Measurements from ENCODE around the gene LEP.
"Not testable (repeated sequence)": the region's sequence is repeated elsewhere in the genome, so short reads cannot be mapped to it uniquely, and the experiment has no call there.

The LEP gene

DNA sequence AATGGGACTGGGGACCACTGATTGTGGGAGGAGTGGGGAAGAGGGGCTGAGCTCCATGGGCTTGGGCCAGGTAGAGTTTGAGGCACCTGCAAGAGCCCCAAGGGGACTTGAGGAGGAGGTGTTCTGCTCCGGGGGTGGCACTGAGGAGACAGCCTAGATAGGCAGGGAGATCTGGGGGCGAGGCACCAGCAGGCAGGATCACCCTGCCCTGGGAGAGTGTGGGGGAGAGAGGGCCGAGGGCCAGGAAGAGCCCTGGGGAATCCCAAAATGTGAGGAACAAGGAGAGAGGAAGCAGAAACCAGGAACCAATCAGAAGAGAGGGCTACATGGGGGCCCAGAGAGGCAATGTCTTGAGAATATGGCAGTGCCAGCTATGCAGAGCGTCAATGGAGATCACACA is 34.6 kb downstream of the LEP start:
- no peak for DNase-seq

DNA sequence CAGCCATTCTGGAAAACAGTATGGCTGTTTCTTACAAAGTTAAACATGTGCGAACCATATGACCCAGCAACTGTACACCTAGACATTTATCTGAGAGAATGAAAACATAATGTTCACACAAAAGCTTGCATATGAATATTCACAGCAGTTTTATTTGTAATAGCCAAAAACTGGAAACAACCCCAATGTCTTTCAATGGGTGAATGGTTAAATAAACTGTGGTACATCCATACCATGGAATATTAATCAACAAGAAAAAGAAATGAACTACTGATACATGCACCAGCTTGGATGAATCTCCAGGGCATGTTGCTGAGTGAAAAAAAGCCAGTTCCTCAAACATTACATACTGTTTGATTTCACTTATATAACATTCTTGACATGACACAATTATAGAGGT is 37.3 kb downstream of the LEP start:
- DNase-seq, result no peak

GRCh38 chr7:128279124-128279713 is 38.1 kb downstream of the LEP start:
- DNase-seq, result no peak

- not testable (repeated sequence) for DNase-seq
These were observed 39.4 kb downstream of the LEP start for GRCh38 chr7:128280451-128280850.

- DNase-seq, result no peak
These were observed 40.7 kb downstream of the LEP start for GRCh38 chr7:128281605-128282380.

GRCh38 chr7:128284102-128284501 is 43.0 kb downstream of the LEP start:
- no peak for DNase-seq

- no peak for DNase-seq
These were observed 46.5 kb downstream of the LEP start for GRCh38 chr7:128287556-128287955.

- DNase-seq, result not testable (repeated sequence)
These were observed 56.9 kb downstream of the LEP start for GRCh38 chr7:128298004-128298403.

DNA sequence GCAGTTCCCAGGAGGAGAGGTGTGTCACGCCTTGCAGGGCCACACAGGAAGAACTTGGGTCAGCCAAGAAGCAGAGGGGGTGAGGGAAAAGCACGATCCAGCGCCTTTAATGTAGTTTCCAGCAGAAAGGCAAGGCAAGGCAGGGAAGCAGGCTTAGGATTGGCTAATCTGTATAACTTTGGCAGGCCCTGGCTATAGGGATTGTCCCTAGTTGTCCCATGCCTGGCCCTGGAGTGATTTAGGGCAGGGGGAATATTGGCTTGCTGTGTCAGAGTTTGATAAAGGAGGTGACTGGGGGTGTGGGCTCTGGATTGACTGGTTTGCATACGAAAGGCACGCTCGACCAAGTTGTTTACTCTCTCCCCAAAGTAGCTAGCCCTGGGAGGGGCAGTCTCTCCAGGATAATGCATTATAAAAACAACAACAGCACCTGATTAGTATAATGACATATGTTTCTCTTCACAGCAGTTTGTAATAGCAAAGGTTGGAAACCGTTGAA is 58.1 kb downstream of the LEP start:
- DNase-seq, result no peak

DNA sequence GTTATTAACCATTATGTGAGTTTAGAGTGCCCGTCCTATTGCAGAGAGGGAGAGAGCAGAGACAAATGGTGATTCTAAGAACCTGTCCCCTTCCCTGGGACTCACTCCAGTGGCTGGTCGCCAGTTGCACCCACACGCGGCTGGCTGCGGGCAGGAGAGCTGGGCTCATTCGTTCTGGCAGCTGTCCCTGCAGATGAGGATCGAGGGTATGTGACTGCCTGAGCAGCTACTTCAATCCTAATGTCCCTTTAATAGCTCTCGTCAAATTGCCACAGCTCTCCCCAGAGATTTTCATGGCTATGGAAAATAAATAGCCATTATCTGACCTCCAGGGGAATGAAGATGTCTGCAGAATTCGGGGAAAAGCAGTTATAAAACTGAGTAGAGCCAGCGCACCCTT is 61.1 kb downstream of the LEP start:
- DNase-seq, result no peak

DNA sequence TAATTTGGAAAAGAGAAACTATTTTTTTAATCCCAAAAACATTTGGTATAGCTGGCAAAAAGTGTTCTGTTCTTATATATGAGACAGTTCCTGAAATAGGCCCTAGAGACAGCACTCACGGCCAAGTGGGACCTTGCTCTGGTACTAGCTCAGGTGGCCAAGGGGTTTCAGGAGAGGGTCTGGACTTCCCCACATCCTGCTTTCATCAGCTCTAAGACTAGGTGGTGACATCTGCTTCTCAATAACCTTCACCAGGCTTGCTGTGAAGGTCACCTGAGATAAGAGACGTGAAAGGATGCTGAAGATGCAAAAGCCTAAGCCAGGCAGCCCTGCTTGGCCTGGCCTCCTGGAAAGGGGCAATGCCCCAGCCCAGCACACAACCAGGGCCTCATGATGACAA is 62.1 kb downstream of the LEP start:
- no peak for DNase-seq

DNA sequence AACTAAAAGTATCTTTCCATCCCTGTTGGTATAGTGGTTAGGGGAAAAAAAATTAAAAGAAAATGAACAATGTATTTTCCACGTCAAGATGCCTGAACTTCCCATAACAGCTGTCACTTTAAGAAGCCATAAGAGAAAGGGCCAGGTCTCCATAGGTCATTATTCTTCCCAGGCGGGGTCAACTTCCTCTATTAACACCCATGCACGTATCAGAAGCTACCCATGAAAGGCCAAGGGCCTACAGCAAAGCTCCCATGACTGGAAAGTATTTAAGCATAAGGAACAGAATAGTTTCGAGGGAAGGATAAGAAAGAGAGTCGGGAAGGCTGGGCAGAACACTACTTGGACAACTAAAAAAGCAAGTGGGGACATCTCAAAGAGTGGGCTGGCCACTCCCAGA is 62.6 kb downstream of the LEP start:
- DNase-seq, result no peak

GRCh38 chr7:128304212-128304611 is 63.1 kb downstream of the LEP start:
- DNase-seq, result no peak

GRCh38 chr7:128307061-128307460 is 66.0 kb downstream of the LEP start:
- DNase-seq, result no peak

All from CD4-positive, alpha-beta T cell treated with Interleukin-1 beta for 1 hour (primary cell).